Measurements from ENCODE around the gene PLEKHF1. TPM values are rescaled to one million over a fixed set of nuclear protein-coding genes. Genes with fewer than 3 reads are reported as not detected.

The PLEKHF1 gene
- total RNA-seq, 1 experiment from 2014 or later, result 5.5 TPM

DNA sequence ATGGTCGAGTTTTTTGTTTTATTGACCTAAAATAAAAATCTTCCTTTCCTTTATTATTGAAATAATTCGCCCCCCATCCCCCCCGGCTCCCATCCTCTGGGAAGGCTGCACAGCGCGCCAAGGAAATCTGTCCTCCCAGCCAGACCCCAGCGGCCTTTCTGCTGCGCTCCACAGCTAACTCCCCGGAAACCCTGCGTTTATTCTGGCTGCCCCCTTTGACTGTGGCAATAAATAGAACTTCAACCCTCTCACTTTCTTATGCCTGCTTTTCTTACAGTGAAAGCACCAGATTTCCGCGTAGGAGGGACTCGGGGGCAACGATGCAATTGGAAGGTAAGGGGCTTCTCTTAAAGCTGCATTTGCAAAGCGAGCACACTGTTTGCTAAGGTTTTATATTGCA is 59.5 kb downstream of the PLEKHF1 start:
- ATAC-seq (no peak), DNase-seq (ENCODE audit: low read depth, low spot score) (no peak)
- ChIA-PET CTCF (interaction anchor here (1.9 kb wide), 1 partner anchor 8 kb away, joined by 10 read pairs; no protein-coding TSS in a partner anchor), POLR2A (no interaction called here), RAD21 (ENCODE audit: low non-redundant PET in 1 of 2, low total read pairs in 2 of 2, uncharacterized antibody in 2 of 2, unreplicated experiment in 2 of 2) (no interaction called here)
- TF ChIP-seq SRF (IDR thresholded peaks at IDR 0.05; ENCODE audit: low read depth) (no peak), POLR2AphosphoS5 (IDR thresholded peaks at IDR 0.05; ENCODE audit: low read depth, low read length) (no peak), SP1 (IDR thresholded peaks at IDR 0.05; ENCODE audit: low read depth) (no peak), SIN3A (IDR thresholded peaks at IDR 0.05; ENCODE audit: low read depth) (no peak), POLR2A (IDR thresholded peaks at IDR 0.05; ENCODE audit: borderline replicate concordance, extremely low read depth, insufficient read depth, insufficient read length) (no peak), EZH2phosphoT487 (IDR thresholded peaks at IDR 0.05; ENCODE audit: borderline replicate concordance) (no peak), ZFX (IDR thresholded peaks at IDR 0.05) (no peak)
- TF ChIP-seq, protein P1, sequence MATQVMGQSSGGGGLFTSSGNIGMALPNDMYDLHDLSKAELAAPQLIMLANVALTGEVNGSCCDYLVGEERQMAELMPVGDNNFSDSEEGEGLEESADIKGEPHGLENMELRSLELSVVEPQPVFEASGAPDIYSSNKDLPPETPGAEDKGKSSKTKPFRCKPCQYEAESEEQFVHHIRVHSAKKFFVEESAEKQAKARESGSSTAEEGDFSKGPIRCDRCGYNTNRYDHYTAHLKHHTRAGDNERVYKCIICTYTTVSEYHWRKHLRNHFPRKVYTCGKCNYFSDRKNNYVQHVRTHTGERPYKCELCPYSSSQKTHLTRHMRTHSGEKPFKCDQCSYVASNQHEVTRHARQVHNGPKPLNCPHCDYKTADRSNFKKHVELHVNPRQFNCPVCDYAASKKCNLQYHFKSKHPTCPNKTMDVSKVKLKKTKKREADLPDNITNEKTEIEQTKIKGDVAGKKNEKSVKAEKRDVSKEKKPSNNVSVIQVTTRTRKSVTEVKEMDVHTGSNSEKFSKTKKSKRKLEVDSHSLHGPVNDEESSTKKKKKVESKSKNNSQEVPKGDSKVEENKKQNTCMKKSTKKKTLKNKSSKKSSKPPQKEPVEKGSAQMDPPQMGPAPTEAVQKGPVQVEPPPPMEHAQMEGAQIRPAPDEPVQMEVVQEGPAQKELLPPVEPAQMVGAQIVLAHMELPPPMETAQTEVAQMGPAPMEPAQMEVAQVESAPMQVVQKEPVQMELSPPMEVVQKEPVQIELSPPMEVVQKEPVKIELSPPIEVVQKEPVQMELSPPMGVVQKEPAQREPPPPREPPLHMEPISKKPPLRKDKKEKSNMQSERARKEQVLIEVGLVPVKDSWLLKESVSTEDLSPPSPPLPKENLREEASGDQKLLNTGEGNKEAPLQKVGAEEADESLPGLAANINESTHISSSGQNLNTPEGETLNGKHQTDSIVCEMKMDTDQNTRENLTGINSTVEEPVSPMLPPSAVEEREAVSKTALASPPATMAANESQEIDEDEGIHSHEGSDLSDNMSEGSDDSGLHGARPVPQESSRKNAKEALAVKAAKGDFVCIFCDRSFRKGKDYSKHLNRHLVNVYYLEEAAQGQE (IDR thresholded peaks at IDR 0.05; ENCODE audit: low read depth), result no peak
- TF ChIP-seq, protein P2, sequence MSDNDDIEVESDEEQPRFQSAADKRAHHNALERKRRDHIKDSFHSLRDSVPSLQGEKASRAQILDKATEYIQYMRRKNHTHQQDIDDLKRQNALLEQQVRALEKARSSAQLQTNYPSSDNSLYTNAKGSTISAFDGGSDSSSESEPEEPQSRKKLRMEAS (IDR thresholded peaks at IDR 0.05), result no peak
- no peak overlapping the region for H3K27ac ChIP-seq (ENCODE audit: low read depth, low read length)
- no peak overlapping the region for H3K9ac ChIP-seq (ENCODE audit: low read length)
- no TSS peak for BruUV-seq (replicated peaks)
- H3K4me1 ChIP-seq (ENCODE audit: control insufficient read depth in 1 of 2, insufficient read depth in 2 of 2, low read length in 2 of 2), result no peaks in the 10 kb centered on the region
- H2AFZ ChIP-seq (ENCODE audit: low read depth, low read length, poor library complexity, severe bottlenecking), result no peak overlapping the region
- no peak overlapping the region for H3K4me2 ChIP-seq (ENCODE audit: low read length)
- no peaks in the 10 kb centered on the region for H4K20me1 ChIP-seq (ENCODE audit: insufficient read depth)
- H3K9me2 ChIP-seq (ENCODE audit: insufficient read depth), result no peaks in the 10 kb centered on the region
- H3K9me3 ChIP-seq (ENCODE audit: control insufficient read depth in 1 of 2, insufficient read depth in 1 of 2, low read depth in 1 of 2, low read length in 2 of 2), result no peaks in the 10 kb centered on the region
- no peak overlapping the region for H3K4me3 ChIP-seq (replicated peaks in 1 of 2; ENCODE audit: low read depth in 1 of 2, low read length in 2 of 2)
- no peaks in the 10 kb centered on the region for H3K79me2 ChIP-seq (ENCODE audit: insufficient read depth, low read length)
- intact Hi-C loops (cut with micrococcal nuclease), result no loop called here
- no peaks in the 10 kb centered on the region for H3K27me3 ChIP-seq (ENCODE audit: insufficient read depth, low read length)
- H3K36me3 ChIP-seq (ENCODE audit: control insufficient read depth in 1 of 2, insufficient read depth in 2 of 2, low read length in 2 of 2), result no peaks in the 10 kb centered on the region

Other genes starting within 250 kb of the PLEKHF1 start
- not detected for gene VSTM2B, start 139.5 kb upstream of the PLEKHF1 start, total RNA-seq (2021; ENCODE audit: unreplicated experiment)
- gene POP4, start 59.2 kb upstream of the PLEKHF1 start, total RNA-seq (2021; ENCODE audit: unreplicated experiment), result 61.2 TPM
- gene C19orf12, start 49.8 kb downstream of the PLEKHF1 start, total RNA-seq (2021; ENCODE audit: unreplicated experiment), result 10.0 TPM
- 29.3 TPM for gene CCNE1, start 146.5 kb downstream of the PLEKHF1 start, total RNA-seq (2021; ENCODE audit: unreplicated experiment)